K562 (cell line): ENCODE data around the gene RNF167. TPM values are rescaled to one million over a fixed set of nuclear protein-coding genes. Genes with fewer than 3 reads are reported as not detected.

Experiments
- CREB1 ChIP-seq, 2 experiments: sonication (generic) in 1 of 2; formaldehyde crosslinking in 1 of 2; IDR thresholded peaks; 2 replicates each; pipeline versions ENCODE4 v1.6.1 to v1.8.0; 2012 to 2022; ENCODE audit warnings: inconsistent platforms in 1 of 2, mild to moderate bottlenecking in 1 of 2, missing genetic modification reagents in 1 of 2, moderate library complexity in 1 of 2
- EP400 ChIP-seq: fragments of 450-650 bp; IDR thresholded peaks from 2 replicates; pipeline ENCODE4 v1.6.1; 2017; ENCODE audit warnings: antibody characterized with exemption, mild to moderate bottlenecking, moderate library complexity
- FIP1L1 ChIP-seq: fragments of 200-400 bp; formaldehyde crosslinking; IDR thresholded peaks from 2 replicates; pipeline ENCODE4 v1.6.1; 2018; ENCODE audit warnings: mild to moderate bottlenecking, low read depth, low read length; ENCODE audit not compliant: poor library complexity, severe bottlenecking
- JUN ChIP-seq, 2 experiments: sonication (generic) in 1 of 2; formaldehyde crosslinking in 1 of 2; IDR thresholded peaks; 2 replicates each; pipeline versions ENCODE4 v1.6.1 to v1.8.0; 2012 to 2022; ENCODE audit warnings: borderline replicate concordance in 2 of 2, mild to moderate bottlenecking in 2 of 2, improper control_type of control experiment in 1 of 2, low read depth in 1 of 2, low read length in 1 of 2, missing genetic modification reagents in 1 of 2
- MCM3 ChIP-seq: fragments of 450-650 bp; IDR thresholded peaks from 2 replicates; pipeline ENCODE4 v1.6.1; 2016
- RB1 ChIP-seq: fragments of 450-650 bp; IDR thresholded peaks from 2 replicates; pipeline ENCODE4 v1.6.1; 2017; ENCODE audit warnings: low read depth, mild to moderate bottlenecking
- RBFOX2 ChIP-seq: fragments of 200-400 bp; formaldehyde crosslinking; IDR thresholded peaks from 2 replicates; pipeline ENCODE4 v1.6.1; 2017; ENCODE audit warnings: low read depth, mild to moderate bottlenecking, low read length, moderate library complexity
- TGIF2 ChIP-seq: sonication (generic); formaldehyde crosslinking; IDR thresholded peaks from 2 replicates; pipeline ENCODE4 v1.8.1; 2022; ENCODE audit warnings: mild to moderate bottlenecking, missing genetic modification reagents, moderate library complexity
- TOE1 ChIP-seq, 2 experiments: fragments of 450-650 bp in 1 of 2; sonication (generic) in 1 of 2; formaldehyde crosslinking in 1 of 2; IDR thresholded peaks; 2 replicates each; pipeline versions ENCODE4 v1.7.1 to v1.8.0; 2016 to 2022; ENCODE audit warnings: borderline replicate concordance in 2 of 2, mild to moderate bottlenecking in 2 of 2, antibody characterized with exemption in 1 of 2, inconsistent platforms in 1 of 2, low read depth in 1 of 2, missing genetic modification reagents in 1 of 2, moderate library complexity in 1 of 2
- XRCC5 ChIP-seq: fragments of 200-400 bp; formaldehyde crosslinking; IDR thresholded peaks from 2 replicates; pipeline ENCODE4 v1.6.1; 2017; ENCODE audit warnings: low read depth, mild to moderate bottlenecking, low read length
- polyA plus RNA-seq, 8 experiments: library from polyadenylated mRNA; depleted of rRNA in 4 of 8; stranded (reverse) in 5 of 8; unstranded in 3 of 8; fragments of >200 nt; fragmentation: Nextera tagmentation in 2 of 8; fragmentation: Illumina TruSeq in 1 of 8; extraction: Ambion mirVana in 2 of 8; extraction: Trizol in 1 of 8; gene quantifications; 2 replicates each; pipeline versions ENCODE4 v1.2.1 to v1.2.3, GENCODE V29; 2011 to 2014; ENCODE audit warnings: inconsistent platforms in 1 of 8, missing spikeins in 1 of 8
- total RNA-seq, 7 experiments: library from RNA; depleted of rRNA in 6 of 7; stranded (reverse); fragments of >200 nt in 6 of 7; fragmentation: Illumina TruSeq in 2 of 7; extraction: Trizol in 2 of 7; gene quantifications; 2 replicates each; pipeline versions ENCODE4 v1.2.1 to v1.2.3, GENCODE V29; 2011 to 2021; ENCODE audit warnings: low replicate concordance in 1 of 7
- TF ChIP-seq, protein P1 (sequence below): fragments of 200-800 bp; sonication (Bioruptor generic); IDR thresholded peaks from 2 replicates; pipeline ENCODE4 v1.6.1; 2017; ENCODE audit warnings: missing genetic modification characterization, missing compliant biosample characterization
- TF ChIP-seq, protein P2 (sequence below), 3 experiments: fragments of 200-800 bp in 1 of 3; sonication (Bioruptor generic) in 1 of 3; sonication (generic) in 1 of 3; formaldehyde crosslinking in 1 of 3; IDR thresholded peaks; 2 replicates each; pipeline versions ENCODE4 v1.6.1 to v1.8.0; 2016 to 2022; ENCODE audit warnings: mild to moderate bottlenecking in 2 of 3, missing compliant biosample characterization in 2 of 3, missing genetic modification characterization in 2 of 3, missing genetic modification reagents in 1 of 3
- TF ChIP-seq, protein P3 (sequence below): fragments of 450-650 bp; IDR thresholded peaks from 2 replicates; pipeline ENCODE4 v1.6.1; 2018; ENCODE audit warnings: mild to moderate bottlenecking, low read depth; ENCODE audit not compliant: partially characterized antibody
- TF ChIP-seq, protein P4 (sequence below): fragments of 450-650 bp; formaldehyde crosslinking; IDR thresholded peaks from 2 replicates; pipeline ENCODE4 v1.4.0; 2022; ENCODE audit warnings: mild to moderate bottlenecking, moderate library complexity
- TF ChIP-seq, protein P5 (sequence below): conservative IDR thresholded peaks from 2 replicates; pipeline ENCODE4 v1.6.1; 2011; ENCODE audit warnings: low read depth, mild to moderate bottlenecking, low read length; ENCODE audit not compliant: control insufficient read depth

Gene RNF167
- total and polyA plus RNA-seq, 9 of the 15 experiments (the other 6 are each of a cell fraction or from before 2014, with no cell fraction given), result 16.5 to 143 (median 45.5) TPM

DNA sequence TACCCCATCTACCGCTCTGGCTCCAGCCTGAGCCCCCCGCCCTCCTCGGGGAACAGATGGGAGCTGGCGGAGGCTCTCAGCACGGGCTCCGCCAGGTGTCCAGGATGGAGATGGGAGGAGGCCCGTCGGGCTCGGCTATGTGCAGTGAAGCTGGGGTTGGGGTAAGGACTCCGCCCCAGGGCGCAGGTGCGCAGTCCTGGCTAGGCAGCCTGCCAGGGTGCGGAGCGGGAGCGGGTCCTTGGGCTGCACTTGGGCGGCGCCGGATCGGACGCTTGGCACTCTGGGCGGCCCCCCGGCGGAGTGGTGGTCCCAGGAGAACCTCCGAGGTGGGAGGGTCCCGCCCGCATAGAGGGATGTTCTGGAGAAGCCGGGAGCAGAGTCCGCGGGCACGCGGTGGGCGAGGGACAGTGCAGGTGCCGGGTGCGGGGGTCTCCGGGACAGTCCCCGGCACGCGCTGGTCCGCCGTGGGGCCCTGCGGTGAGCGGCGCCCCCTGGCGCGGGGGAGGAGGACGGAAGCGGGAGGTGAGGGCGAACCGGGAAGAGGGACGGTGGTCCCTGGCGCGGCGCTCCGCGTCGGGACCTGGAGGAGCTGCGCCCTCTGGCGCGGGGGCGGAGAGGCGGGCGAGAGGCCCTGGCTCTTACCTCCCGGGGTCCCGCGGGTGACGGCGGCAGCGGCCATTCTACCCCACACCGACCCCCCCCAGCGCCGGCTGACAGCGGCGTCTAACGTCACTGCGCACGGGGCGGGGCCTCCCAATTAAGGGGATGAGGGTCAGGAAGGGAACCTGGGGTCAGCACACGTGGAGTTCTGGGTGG is 47.1 kb downstream of the RNF167 start, which contains the start of gene CAMTA2 (continued):
- TF ChIP-seq, protein P1, sequence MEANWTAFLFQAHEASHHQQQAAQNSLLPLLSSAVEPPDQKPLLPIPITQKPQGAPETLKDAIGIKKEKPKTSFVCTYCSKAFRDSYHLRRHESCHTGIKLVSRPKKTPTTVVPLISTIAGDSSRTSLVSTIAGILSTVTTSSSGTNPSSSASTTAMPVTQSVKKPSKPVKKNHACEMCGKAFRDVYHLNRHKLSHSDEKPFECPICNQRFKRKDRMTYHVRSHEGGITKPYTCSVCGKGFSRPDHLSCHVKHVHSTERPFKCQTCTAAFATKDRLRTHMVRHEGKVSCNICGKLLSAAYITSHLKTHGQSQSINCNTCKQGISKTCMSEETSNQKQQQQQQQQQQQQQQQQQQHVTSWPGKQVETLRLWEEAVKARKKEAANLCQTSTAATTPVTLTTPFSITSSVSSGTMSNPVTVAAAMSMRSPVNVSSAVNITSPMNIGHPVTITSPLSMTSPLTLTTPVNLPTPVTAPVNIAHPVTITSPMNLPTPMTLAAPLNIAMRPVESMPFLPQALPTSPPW (CRISPR knock-in tag), result peak; percentile 98
- TF ChIP-seq TOE1 (IDR thresholded peaks at IDR 0.05; ENCODE audit: borderline replicate concordance) (0 out of 2 replicates have a peak, but pooled peaks have one; percentile 24), TOE1 (CRISPR knock-in tag; IDR thresholded peaks at IDR 0.05; ENCODE audit: borderline replicate concordance, low read depth) (no peak), RB1 (peak; percentile 82; the same call in 1 of the 2 replicates), TGIF2 (CRISPR knock-in tag) (peak; percentile 76; the same call in 1 of the 2 replicates), MCM3 (no peak), CREB1 (IDR thresholded peaks at IDR 0.05) (peak; percentile 78), CREB1 (CRISPR knock-in tag; IDR thresholded peaks at IDR 0.05) (peak; percentile 80), RBFOX2 (peak; percentile 82), EP400 (peak; percentile 91), XRCC5 (0 out of 2 replicates have a peak, but pooled peaks have one; percentile 89), FIP1L1 (peak; percentile 84), JUN (IDR thresholded peaks at IDR 0.05; ENCODE audit: borderline replicate concordance, low read depth, low read length) (no peak), JUN (CRISPR knock-in tag; IDR thresholded peaks at IDR 0.05; ENCODE audit: borderline replicate concordance) (peak; percentile 69; the same call in 1 of the 2 replicates)
- TF ChIP-seq, protein P2, sequence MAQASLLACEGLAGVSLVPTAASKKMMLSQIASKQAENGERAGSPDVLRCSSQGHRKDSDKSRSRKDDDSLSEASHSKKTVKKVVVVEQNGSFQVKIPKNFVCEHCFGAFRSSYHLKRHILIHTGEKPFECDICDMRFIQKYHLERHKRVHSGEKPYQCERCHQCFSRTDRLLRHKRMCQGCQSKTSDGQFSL (CRISPR knock-in tag; IDR thresholded peaks at IDR 0.05), result peak; percentile 94
- TF ChIP-seq, protein P2 (tag; IDR thresholded peaks at IDR 0.05), result peak in 1 of 2 experiments; percentile 80; a peak in 2 of 4 replicates
- TF ChIP-seq, protein P3, sequence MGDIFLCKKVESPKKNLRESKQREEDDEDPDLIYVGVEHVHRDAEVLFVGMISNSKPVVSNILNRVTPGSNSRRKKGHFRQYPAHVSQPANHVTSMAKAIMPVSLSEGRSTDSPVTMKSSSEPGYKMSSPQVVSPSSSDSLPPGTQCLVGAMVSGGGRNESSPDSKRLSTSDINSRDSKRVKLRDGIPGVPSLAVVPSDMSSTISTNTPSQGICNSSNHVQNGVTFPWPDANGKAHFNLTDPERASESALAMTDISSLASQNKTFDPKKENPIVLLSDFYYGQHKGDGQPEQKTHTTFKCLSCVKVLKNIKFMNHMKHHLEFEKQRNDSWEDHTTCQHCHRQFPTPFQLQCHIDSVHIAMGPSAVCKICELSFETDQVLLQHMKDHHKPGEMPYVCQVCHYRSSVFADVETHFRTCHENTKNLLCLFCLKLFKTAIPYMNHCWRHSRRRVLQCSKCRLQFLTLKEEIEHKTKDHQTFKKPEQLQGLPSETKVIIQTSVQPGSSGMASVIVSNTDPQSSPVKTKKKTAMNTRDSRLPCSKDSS, result no peak
- TF ChIP-seq, protein P4, sequence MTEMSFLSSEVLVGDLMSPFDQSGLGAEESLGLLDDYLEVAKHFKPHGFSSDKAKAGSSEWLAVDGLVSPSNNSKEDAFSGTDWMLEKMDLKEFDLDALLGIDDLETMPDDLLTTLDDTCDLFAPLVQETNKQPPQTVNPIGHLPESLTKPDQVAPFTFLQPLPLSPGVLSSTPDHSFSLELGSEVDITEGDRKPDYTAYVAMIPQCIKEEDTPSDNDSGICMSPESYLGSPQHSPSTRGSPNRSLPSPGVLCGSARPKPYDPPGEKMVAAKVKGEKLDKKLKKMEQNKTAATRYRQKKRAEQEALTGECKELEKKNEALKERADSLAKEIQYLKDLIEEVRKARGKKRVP (CRISPR knock-in tag), result no peak
- TF ChIP-seq, protein P5, sequence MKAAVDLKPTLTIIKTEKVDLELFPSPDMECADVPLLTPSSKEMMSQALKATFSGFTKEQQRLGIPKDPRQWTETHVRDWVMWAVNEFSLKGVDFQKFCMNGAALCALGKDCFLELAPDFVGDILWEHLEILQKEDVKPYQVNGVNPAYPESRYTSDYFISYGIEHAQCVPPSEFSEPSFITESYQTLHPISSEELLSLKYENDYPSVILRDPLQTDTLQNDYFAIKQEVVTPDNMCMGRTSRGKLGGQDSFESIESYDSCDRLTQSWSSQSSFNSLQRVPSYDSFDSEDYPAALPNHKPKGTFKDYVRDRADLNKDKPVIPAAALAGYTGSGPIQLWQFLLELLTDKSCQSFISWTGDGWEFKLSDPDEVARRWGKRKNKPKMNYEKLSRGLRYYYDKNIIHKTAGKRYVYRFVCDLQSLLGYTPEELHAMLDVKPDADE, result peak; percentile 64
